ENCODE results near the gene ATP1A4.

GRCh38 chr1:160143695-160144094 lies 7.7 kb upstream of the ATP1A4 start:
- no peak for TF ChIP-seq CTCF (IDR thresholded peaks at IDR 0.05; ENCODE audit: insufficient read depth, low read depth, low read length)
- no peak for TF ChIP-seq EZH2 (IDR thresholded peaks at IDR 0.05; ENCODE audit: insufficient read depth, low read length)
